Measurements from ENCODE around the gene MTERF2.

GRCh38 chr12:106984588-106985137 lies 2.3 kb downstream of the MTERF2 start:
- TF ChIP-seq MAX (IDR thresholded peaks at IDR 0.05), result no peak
- TF ChIP-seq EP300 (IDR thresholded peaks at IDR 0.05; ENCODE audit: borderline replicate concordance), result no peak
- no peak for TF ChIP-seq RAD21 (IDR thresholded peaks at IDR 0.05; ENCODE audit: low read depth)
- no peak for TF ChIP-seq EGR1 (IDR thresholded peaks at IDR 0.05)
- TF ChIP-seq TCF12 (IDR thresholded peaks at IDR 0.05; ENCODE audit: low read depth), result no peak
- TF ChIP-seq YY1 (IDR thresholded peaks at IDR 0.05; ENCODE audit: low read depth), result no peak
- TF ChIP-seq REST (IDR thresholded peaks at IDR 0.05; ENCODE audit: low read depth), result no peak
- TF ChIP-seq FOXM1 (IDR thresholded peaks at IDR 0.05; ENCODE audit: borderline replicate concordance, low read depth), result no peak
- no peak for TF ChIP-seq TAF1 (IDR thresholded peaks at IDR 0.05; ENCODE audit: low read depth)
- no peak for TF ChIP-seq CEBPB (IDR thresholded peaks at IDR 0.05)
- no peak for TF ChIP-seq CREB1 (IDR thresholded peaks at IDR 0.05; ENCODE audit: low read depth)
- TF ChIP-seq ZBTB7A (IDR thresholded peaks at IDR 0.05; ENCODE audit: low read depth), result no peak

All from Ishikawa (cell line).